Rectal smooth muscle tissue (tissue), 1 donor: Measurements from ENCODE around the gene LRP11.
"Not testable (repeated sequence)": the region's sequence is repeated elsewhere in the genome, so short reads cannot be mapped to it uniquely, and the experiment has no call there.

ENCODE experiments used
- H3K27ac ChIP-seq: one replicate; pipeline ENCODE4 v1.7.0; 2013; ENCODE audit warnings: low read depth, low read length, inconsistent platforms
- H3K27me3 ChIP-seq: one replicate; pipeline ENCODE4 v1.7.0; 2013; ENCODE audit warnings: low read length; ENCODE audit not compliant: control insufficient read depth, insufficient read depth
- H3K36me3 ChIP-seq: one replicate; pipeline ENCODE4 v1.7.0; 2013; ENCODE audit warnings: low read length; ENCODE audit not compliant: control insufficient read depth, insufficient read depth
- H3K4me1 ChIP-seq: one replicate; pipeline ENCODE4 v1.7.0; 2013; ENCODE audit warnings: low read length; ENCODE audit not compliant: control insufficient read depth, insufficient read depth
- H3K4me3 ChIP-seq: one replicate; pipeline ENCODE4 v1.7.0; 2013; ENCODE audit warnings: low read length
- H3K9ac ChIP-seq: one replicate; pipeline ENCODE4 v1.7.0; 2013; ENCODE audit warnings: low read length

The LRP11 gene

DNA sequence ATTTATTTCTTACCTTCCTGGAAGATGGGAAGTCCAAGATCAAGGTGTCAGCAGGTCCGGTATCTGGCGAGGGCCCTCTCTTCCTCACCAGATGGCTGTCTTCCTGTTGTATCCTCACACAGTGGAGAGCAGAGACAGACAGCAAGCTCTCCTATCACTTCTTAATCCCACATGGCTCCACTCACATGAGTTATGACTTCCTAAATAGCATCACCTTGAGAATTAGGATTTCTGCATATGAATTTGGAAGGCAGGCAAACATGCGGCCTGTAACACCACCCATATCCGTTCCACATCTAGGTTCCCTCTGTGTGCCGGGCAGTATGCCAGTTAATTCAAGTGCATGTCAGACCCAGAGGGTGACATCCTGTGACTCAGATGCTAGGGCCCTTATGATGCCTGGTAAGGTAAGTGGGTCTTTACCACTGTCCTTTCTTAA is 31.7 kb upstream of the LRP11 start:
- H3K9ac ChIP-seq, result no peak overlapping the region
- no peaks in the 10 kb centered on the region for H3K36me3 ChIP-seq
- peaks cover 2% of the 10 kb centered on the region for H3K27me3 ChIP-seq
- no peak overlapping the region for H3K4me3 ChIP-seq
- no peak overlapping the region for H3K27ac ChIP-seq
- peaks cover 9% of the 10 kb centered on the region for H3K4me1 ChIP-seq

DNA sequence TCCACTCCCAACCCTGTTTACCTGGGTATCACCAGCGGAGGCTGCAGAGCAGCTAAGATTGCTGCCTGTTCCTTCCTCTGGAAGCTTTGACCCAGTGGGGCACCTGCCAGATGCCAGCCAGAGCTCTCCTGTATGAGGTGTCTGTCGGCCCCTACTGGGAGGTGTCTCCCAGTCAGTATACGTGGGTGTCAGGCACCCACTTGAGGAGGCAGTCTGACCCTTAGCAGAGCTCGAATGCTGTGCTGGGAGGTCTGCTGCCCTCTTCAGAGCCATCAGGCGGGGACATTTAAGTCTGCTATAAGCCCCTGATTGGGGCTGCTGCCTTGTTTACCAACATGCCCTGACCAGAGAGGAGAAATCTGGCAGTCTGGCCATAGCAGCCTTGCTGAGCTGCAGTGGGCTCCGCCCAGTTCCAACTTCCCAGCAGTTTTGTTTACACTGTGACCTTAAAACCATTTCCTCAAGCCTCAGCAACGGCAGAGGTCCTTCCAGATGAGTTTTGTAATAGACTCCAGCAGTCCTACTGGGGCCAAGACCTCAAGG is 31.0 kb upstream of the LRP11 start:
- H3K9ac ChIP-seq, result no peak overlapping the region
- H3K4me1 ChIP-seq, result peaks cover 9% of the 10 kb centered on the region
- H3K36me3 ChIP-seq, result no peaks in the 10 kb centered on the region
- peaks cover 2% of the 10 kb centered on the region for H3K27me3 ChIP-seq
- peak overlapping the region; percentile 43 for H3K27ac ChIP-seq
- H3K4me3 ChIP-seq, result no peak overlapping the region

DNA sequence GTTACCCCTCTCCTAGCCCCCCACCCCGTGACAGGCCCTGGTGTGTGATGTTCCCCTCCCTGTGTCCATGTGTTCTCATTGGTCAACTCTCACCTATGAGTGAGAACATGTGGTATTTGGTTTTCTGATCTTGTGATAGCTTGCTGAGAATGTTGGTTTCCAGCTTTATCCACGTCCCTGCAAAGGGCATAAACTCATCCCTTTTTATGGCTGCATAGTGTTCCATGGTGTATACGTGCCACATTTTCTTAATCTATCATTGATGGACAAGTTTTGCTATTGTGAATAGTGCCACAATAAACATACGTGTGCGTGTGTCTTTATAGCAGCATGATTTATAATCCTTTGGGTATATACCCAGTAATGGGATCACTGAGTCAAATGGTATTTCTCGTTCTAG is 27.7 kb upstream of the LRP11 start:
- not testable (repeated sequence) for H3K27me3 ChIP-seq, H3K36me3 ChIP-seq, H3K4me1 ChIP-seq, H3K9ac ChIP-seq, H3K4me3 ChIP-seq, H3K27ac ChIP-seq

DNA sequence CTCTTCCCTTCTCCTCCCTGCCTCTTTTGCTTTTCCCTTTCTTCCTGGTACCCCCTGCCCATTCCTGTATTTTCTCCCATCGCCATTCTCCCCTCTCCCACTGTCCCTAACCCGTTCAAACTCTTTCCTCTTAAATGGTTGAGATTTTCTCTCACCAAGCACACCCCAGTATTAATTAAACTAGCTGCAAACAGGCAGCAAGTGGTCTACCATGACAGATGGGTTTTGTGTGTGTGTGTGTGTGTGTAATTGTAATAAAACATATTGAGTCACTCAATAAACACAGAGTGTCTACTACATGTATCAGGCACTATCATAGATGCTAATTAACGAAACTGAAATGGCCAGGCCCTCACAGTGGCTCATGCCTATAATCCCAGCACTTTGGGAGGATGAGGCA is 27.1 kb upstream of the LRP11 start:
- no peak overlapping the region for H3K9ac ChIP-seq
- no peaks in the 10 kb centered on the region for H3K36me3 ChIP-seq
- no peaks in the 10 kb centered on the region for H3K27me3 ChIP-seq
- H3K4me3 ChIP-seq, result no peak overlapping the region
- peaks cover 5% of the 10 kb centered on the region for H3K4me1 ChIP-seq
- no peak overlapping the region for H3K27ac ChIP-seq

DNA sequence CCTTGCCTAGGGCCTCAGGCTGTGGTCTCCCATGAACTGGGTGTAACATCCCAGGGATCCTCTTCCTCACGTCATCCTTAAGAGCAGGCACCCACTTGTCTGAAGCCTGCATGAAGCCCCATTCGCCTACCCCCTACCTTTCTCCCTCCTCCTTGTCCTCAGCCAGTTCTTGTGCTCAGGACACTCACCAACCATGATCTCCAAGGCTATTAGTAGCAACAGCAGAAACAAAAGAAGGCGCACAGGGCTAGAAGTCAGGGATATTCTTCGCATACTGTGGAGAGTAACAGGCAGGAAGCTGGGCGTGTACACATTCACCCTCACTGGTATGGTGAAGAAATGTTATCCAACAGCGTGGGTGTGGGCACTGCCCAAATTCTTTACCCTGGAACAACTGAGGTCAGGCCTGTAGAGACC is 26.5 kb upstream of the LRP11 start:
- no peaks in the 10 kb centered on the region for H3K27me3 ChIP-seq
- no peaks in the 10 kb centered on the region for H3K36me3 ChIP-seq
- no peak overlapping the region for H3K27ac ChIP-seq
- no peak overlapping the region for H3K9ac ChIP-seq
- peaks cover 4% of the 10 kb centered on the region for H3K4me1 ChIP-seq
- H3K4me3 ChIP-seq, result no peak overlapping the region

DNA sequence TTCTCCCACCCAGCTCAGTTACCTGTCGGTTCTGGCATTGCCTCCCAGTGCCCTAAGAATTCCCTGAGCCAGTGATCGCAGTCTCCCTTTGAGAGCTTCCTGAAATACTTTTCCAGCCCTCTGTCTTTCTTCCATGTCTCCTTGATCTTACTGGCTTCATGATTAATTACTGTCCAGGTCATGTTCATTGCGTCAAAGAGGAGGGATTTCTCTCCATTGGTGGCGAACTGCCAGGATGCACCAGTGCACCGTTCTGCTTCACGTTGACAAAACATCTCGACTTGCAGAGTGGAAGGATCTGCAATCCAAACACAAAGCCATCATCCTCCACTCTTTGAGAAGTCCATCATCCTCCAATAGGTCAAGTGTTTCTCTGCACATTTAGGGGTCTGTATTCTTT is 25.2 kb upstream of the LRP11 start:
- H3K4me3 ChIP-seq, result no peak overlapping the region
- no peak overlapping the region for H3K9ac ChIP-seq
- H3K36me3 ChIP-seq, result no peaks in the 10 kb centered on the region
- H3K27ac ChIP-seq, result no peak overlapping the region
- H3K27me3 ChIP-seq, result no peaks in the 10 kb centered on the region
- no peaks in the 10 kb centered on the region for H3K4me1 ChIP-seq

DNA sequence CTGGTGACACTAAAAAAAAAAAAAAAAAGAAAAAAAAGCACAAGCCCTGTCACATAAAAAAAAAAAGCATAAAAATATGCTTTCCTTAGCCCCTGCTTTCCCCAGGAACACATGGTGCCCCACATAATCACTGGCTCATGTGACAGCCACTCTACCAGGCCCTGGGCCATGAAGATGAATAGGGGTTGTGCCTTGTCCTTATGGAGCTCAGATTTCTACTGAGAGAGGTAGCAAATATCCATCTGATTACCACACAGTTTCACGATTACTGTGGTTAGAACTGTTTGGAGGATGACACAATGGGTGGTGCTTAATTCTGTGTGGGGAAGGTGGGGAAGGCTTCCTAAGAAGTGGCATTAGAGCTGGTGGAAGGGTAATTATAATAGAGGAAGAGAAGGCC is 24.5 kb upstream of the LRP11 start:
- no peak overlapping the region for H3K27ac ChIP-seq
- no peak overlapping the region for H3K9ac ChIP-seq
- no peak overlapping the region for H3K4me3 ChIP-seq
- H3K4me1 ChIP-seq, result no peaks in the 10 kb centered on the region
- H3K36me3 ChIP-seq, result no peaks in the 10 kb centered on the region
- H3K27me3 ChIP-seq, result no peaks in the 10 kb centered on the region

DNA sequence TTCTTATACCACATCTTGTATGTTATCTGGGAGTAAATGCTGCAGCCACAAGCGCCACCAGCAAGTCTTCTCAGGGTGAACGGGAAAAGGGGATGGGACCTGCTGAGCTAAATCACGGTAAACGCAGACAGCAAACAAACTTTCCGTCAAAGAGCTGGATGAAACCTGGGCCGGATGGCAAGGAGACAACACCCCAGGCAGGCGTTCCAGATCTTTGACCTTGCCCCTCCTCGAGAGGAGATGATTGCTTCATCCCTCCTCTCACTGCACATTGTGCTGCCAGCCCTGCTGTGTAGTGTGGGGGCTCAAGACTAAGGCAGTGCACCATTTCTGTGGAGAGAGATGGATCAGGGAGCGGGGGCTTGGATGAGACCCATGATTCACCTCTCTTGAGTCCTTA is 23.9 kb upstream of the LRP11 start:
- Histone ChIP-seq H3K27ac (no peak overlapping the region), H3K4me3 (no peak overlapping the region), H3K4me1 (no peaks in the 10 kb centered on the region)

DNA sequence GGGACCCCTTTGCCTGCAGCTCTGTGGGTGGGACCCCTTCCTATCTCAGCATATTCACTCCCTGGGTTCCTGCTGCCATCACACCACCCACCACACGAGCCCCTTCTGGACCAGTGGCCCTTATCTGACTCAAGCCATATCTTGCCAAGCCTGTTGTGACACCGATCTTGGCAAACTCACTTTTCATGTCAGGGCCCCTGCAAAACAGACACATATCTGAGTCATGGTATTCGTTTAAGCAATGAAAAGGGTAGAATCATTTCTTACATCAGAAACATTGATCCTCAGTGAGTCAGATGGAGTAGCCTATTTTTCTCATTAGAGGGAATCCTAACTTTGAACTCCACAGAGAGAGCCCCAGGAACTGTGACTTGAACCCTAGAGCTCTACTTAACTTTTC is 23.2 kb upstream of the LRP11 start:
- Histone ChIP-seq H3K9ac (no peak overlapping the region), H3K36me3 (no peaks in the 10 kb centered on the region), H3K27ac (no peak overlapping the region), H3K27me3 (no peaks in the 10 kb centered on the region), H3K4me3 (no peak overlapping the region), H3K4me1 (no peaks in the 10 kb centered on the region)

More for the DNA sequence above, 23.9 kb upstream of the LRP11 start:
- no peaks in the 10 kb centered on the region for H3K27me3 ChIP-seq
- H3K9ac ChIP-seq, result no peak overlapping the region
- H3K36me3 ChIP-seq, result no peaks in the 10 kb centered on the region

DNA sequence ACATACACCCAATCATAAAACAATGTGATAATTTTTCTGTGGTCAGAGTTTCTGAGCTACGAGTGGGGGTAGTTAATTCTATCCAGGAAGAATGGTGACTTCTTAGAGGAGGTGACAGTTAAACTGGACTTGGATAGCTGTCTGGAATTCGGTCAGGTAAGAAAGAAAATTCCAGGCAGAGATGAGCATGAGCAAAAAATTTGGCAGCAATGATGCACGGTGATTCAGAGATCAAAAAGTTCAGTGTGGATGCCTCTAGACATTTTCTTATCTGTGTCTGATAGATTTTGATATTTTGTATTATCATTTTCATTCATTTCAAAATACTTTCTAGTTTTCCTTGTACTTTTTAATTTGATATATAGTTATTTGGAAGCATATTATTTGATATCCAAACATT is 21.7 kb upstream of the LRP11 start:
- no peaks in the 10 kb centered on the region for H3K36me3 ChIP-seq
- no peak overlapping the region for H3K4me3 ChIP-seq
- no peak overlapping the region for H3K9ac ChIP-seq
- H3K4me1 ChIP-seq, result no peaks in the 10 kb centered on the region
- no peak overlapping the region for H3K27ac ChIP-seq
- H3K27me3 ChIP-seq, result no peaks in the 10 kb centered on the region

DNA sequence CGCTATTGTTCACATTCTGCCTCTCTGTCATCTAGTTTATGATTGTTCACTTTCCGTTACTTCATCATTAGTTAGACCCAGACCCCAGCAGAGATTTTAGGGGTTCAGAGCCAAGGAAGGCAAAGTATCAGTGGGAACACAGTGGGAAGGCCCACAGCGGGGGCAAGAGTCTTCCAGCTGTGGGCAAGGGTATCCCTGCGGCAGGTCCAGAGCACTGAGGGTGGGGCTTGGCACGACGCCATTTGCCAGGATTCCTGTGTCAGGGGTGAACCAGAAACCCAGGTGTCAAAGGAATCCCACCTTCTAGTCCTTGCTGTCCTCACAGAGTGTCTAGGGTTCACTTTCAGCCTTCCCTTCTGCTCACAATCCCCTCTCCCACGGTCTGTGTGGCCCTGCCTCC is 20.5 kb upstream of the LRP11 start:
- H3K9ac ChIP-seq, result no peak overlapping the region
- H3K36me3 ChIP-seq, result no peaks in the 10 kb centered on the region
- no peak overlapping the region for H3K27ac ChIP-seq
- H3K4me1 ChIP-seq, result no peaks in the 10 kb centered on the region
- H3K27me3 ChIP-seq, result no peaks in the 10 kb centered on the region
- no peak overlapping the region for H3K4me3 ChIP-seq

DNA sequence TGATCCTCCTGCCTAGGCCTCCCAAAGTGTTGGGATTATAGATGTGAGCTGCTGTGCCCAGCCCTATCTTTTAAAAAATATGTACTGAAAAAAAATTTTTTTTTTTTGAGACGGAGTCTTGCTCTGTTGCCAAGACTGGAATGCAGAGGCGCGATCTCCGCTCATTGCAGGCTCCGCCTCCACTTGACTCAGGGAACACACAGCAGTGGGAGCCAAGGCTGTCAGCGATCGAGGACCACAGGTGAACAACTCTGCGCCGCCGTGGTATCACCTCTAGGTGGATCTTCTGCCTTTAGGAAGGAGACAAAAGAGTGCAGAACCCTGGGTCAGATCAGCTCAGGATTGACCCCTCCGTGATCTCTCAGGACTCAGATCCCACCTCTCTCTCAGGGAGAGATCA is 20.1 kb upstream of the LRP11 start:
- Histone ChIP-seq H3K9ac (no peak overlapping the region), H3K4me3 (no peak overlapping the region), H3K27me3 (no peaks in the 10 kb centered on the region), H3K4me1 (no peaks in the 10 kb centered on the region), H3K27ac (no peak overlapping the region), H3K36me3 (no peaks in the 10 kb centered on the region)

DNA sequence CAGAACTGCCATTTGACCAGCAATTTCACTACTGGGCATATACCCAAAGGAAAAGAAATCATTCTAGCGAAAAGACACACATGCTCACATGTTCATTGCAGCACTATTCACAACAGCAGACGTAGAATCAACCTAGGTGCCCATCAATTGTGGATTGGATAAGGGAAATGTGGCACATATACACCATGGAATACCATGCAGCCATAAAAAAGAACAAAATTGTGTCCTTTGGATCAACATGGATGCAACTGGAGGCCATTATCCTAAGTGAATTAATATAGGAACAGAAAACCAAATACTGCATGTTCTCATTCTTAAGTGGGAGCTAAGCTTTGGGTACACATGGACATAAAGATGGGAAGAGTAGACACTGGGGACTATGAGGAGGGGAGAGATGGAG is 17.7 kb upstream of the LRP11 start:
- Histone ChIP-seq H3K4me1 (no peaks in the 10 kb centered on the region), H3K27me3 (no peaks in the 10 kb centered on the region), H3K36me3 (no peaks in the 10 kb centered on the region), H3K9ac (no peak overlapping the region), H3K4me3 (no peak overlapping the region), H3K27ac (no peak overlapping the region)
